H1 (cell line): ENCODE measurements around the gene THAP10. TPM values are rescaled to one million over a fixed set of nuclear protein-coding genes. Genes with fewer than 3 reads are reported as not detected.
A peak's percentile ranks its signal among the peaks of the same experiment; 100 is the strongest.

ENCODE experiments used
- CTCF ChIA-PET: fragments of 300-600 bp; sonication (Branson Sonifier 250); formaldehyde crosslinking; loops from one replicate; lab custom pipeline; 2021; ENCODE audit not compliant: partially characterized antibody; lab: Charles Lee
- POLR2A ChIA-PET: fragments of 300-600 bp; sonication (Branson Sonifier 250); formaldehyde crosslinking; loops from one replicate; lab custom pipeline; 2021; ENCODE audit warnings: inconsistent platforms; ENCODE audit not compliant: partially characterized antibody; lab: Charles Lee
- DNase-seq, 2 experiments: peaks; one replicate each; pipeline versions ENCODE4 v3.0.0 to v3.0.0-alpha.2; 2010 to 2022; ENCODE audit warnings: low spot score in 2 of 2, low read depth in 1 of 2, mixed read lengths in 1 of 2
- FAIRE-seq: peaks from 2 replicates; lab custom pipeline; 2011; peaks lifted over from hg19 to GRCh38; lab: Jason Lieb, UNC
- H2AFZ ChIP-seq: 2 replicates; pipeline ENCODE4 v1.8.1; 2012; ENCODE audit warnings: low read length, inconsistent platforms
- H2AK5ac ChIP-seq: 2 replicates; pipeline ENCODE4 v1.6.1; 2013; ENCODE audit warnings: low read depth, low read length
- H2BK120ac ChIP-seq: replicated peaks from 2 replicates; pipeline ENCODE3; 2013; ENCODE audit warnings: low read depth, low read length, inconsistent platforms
- H2BK12ac ChIP-seq: 2 replicates; pipeline ENCODE4 v1.6.1; 2013; ENCODE audit warnings: low read depth, low read length
- H2BK15ac ChIP-seq: 2 replicates; pipeline ENCODE4 v1.6.1; 2013; ENCODE audit warnings: low read length
- H2BK20ac ChIP-seq: 2 replicates; pipeline ENCODE4 v1.6.1; 2013; ENCODE audit warnings: low read length
- H2BK5ac ChIP-seq: 2 replicates; pipeline ENCODE4 v1.6.1; 2013; ENCODE audit warnings: low read depth, low read length
- H3K14ac ChIP-seq: 2 replicates; pipeline ENCODE4 v1.6.1; 2013; ENCODE audit warnings: inconsistent platforms; ENCODE audit not compliant: insufficient read length
- H3K18ac ChIP-seq: 2 replicates; pipeline ENCODE4 v1.6.1; 2013; ENCODE audit warnings: low read length; ENCODE audit errors: extremely low read depth
- H3K23ac ChIP-seq: 2 replicates; pipeline ENCODE4 v1.6.1; 2013; ENCODE audit warnings: inconsistent platforms; ENCODE audit not compliant: insufficient read length
- H3K23me2 ChIP-seq: 2 replicates; pipeline ENCODE4 v1.6.1; 2013; ENCODE audit warnings: low read depth, low read length
- H3K27ac ChIP-seq: 2 replicates; pipeline ENCODE4 v1.6.1; 2011; ENCODE audit warnings: low read depth, low read length, inconsistent platforms
- H3K27me3 ChIP-seq, 4 experiments: replicated peaks in 1 of 4; 1 replicate in 1 of 4; 2 replicates in 3 of 4; pipeline versions ENCODE4 v1.6.1 to v1.8.1; 2011 to 2013; ENCODE audit warnings: low read length in 3 of 4, mild to moderate bottlenecking in 3 of 4, inconsistent platforms in 2 of 4, mixed read lengths in 2 of 4, moderate library complexity in 1 of 4; ENCODE audit not compliant: control insufficient read depth in 3 of 4, insufficient read depth in 3 of 4; ENCODE audit errors: extremely low read depth in 1 of 4
- H3K36me3 ChIP-seq, 4 experiments: 2 replicates each; pipeline versions ENCODE4 v1.6.1 to v1.8.1; 2011 to 2013; ENCODE audit warnings: mild to moderate bottlenecking in 4 of 4, low read length in 3 of 4, moderate library complexity in 2 of 4, control low read depth in 1 of 4, inconsistent platforms in 1 of 4; ENCODE audit not compliant: insufficient read depth in 4 of 4, control insufficient read depth in 2 of 4
- H3K4ac ChIP-seq: replicated peaks from 2 replicates; pipeline ENCODE3; 2013; ENCODE audit warnings: low read length, low read depth, mixed read lengths, inconsistent platforms; ENCODE audit not compliant: insufficient read length
- H3K4me1 ChIP-seq, 4 experiments: replicated peaks in 1 of 4; 1 replicate in 1 of 4; 2 replicates in 3 of 4; pipeline versions ENCODE4 v1.6.1 to v1.8.1; 2011 to 2013; ENCODE audit warnings: low read length in 3 of 4, inconsistent platforms in 2 of 4, mixed read lengths in 1 of 4; ENCODE audit not compliant: insufficient read depth in 4 of 4, control insufficient read depth in 3 of 4
- H3K4me2 ChIP-seq, 2 experiments: 2 replicates each; pipeline versions ENCODE4 v1.6.1 to v1.8.1; 2011 to 2013; ENCODE audit warnings: low read depth in 2 of 2, low read length in 2 of 2, control low read depth in 1 of 2, inconsistent platforms in 1 of 2, mild to moderate bottlenecking in 1 of 2; ENCODE audit not compliant: insufficient read depth in 1 of 2
- H3K4me3 ChIP-seq, 4 experiments: fragments of 200-600, 300-600 bp in 1 of 4; sonication (generic), shearing (Covaris generic), sonication (Bioruptor Twin) in 1 of 4; 2 replicates each; pipeline versions ENCODE4 v1.5.1 to v1.8.1; 2011 to 2016; ENCODE audit warnings: low read length in 4 of 4, low read depth in 3 of 4, control low read depth in 2 of 4, inconsistent platforms in 2 of 4, mild to moderate bottlenecking in 2 of 4, mixed read lengths in 1 of 4, moderate library complexity in 1 of 4; ENCODE audit not compliant: insufficient read depth in 2 of 4; ENCODE audit errors: extremely low read depth in 1 of 4
- H3K56ac ChIP-seq: replicated peaks from 2 replicates; pipeline ENCODE3; 2013; ENCODE audit warnings: low read depth, mild to moderate bottlenecking, mixed read lengths, low read length, inconsistent platforms; ENCODE audit not compliant: insufficient read length
- H3K79me1 ChIP-seq: 2 replicates; pipeline ENCODE4 v1.6.1; 2013; ENCODE audit warnings: low read depth, low read length, control low read depth
- H3K79me2 ChIP-seq, 2 experiments: 2 replicates each; pipeline versions ENCODE4 v1.6.1 to v1.8.1; 2012 to 2013; ENCODE audit warnings: low read length in 2 of 2, mild to moderate bottlenecking in 2 of 2, inconsistent platforms in 1 of 2; ENCODE audit not compliant: insufficient read depth in 2 of 2, control insufficient read depth in 1 of 2
- H3K9ac ChIP-seq, 4 experiments: replicated peaks in 1 of 4; 1 replicate in 1 of 4; 2 replicates in 3 of 4; pipeline versions ENCODE4 v1.6.1 to v1.8.1; 2011 to 2013; ENCODE audit warnings: low read depth in 3 of 4, low read length in 3 of 4, control low read depth in 2 of 4, mild to moderate bottlenecking in 2 of 4, moderate library complexity in 2 of 4, inconsistent platforms in 1 of 4; ENCODE audit errors: extremely low read depth in 1 of 4
- H3K9me3 ChIP-seq, 2 experiments: 2 replicates each; pipeline versions ENCODE4 v1.6.1 to v1.8.1; 2012 to 2013; ENCODE audit warnings: mild to moderate bottlenecking in 2 of 2, moderate library complexity in 2 of 2, control low read depth in 1 of 2, inconsistent platforms in 1 of 2, low read depth in 1 of 2, low read length in 1 of 2, mixed read lengths in 1 of 2; ENCODE audit not compliant: insufficient read depth in 2 of 2
- H4K20me1 ChIP-seq, 2 experiments: replicated peaks in 1 of 2; 2 replicates each; pipeline versions ENCODE3 to v1.8.1; 2011 to 2013; ENCODE audit warnings: inconsistent platforms in 2 of 2, low read length in 2 of 2, mild to moderate bottlenecking in 1 of 2; ENCODE audit not compliant: insufficient read depth in 2 of 2, control insufficient read depth in 1 of 2
- H4K5ac ChIP-seq: 2 replicates; pipeline ENCODE4 v1.6.1; 2013; ENCODE audit warnings: low read length, low read depth, mixed read lengths, inconsistent platforms; ENCODE audit not compliant: insufficient read length
- H4K8ac ChIP-seq: 2 replicates; pipeline ENCODE4 v1.8.0; 2013; ENCODE audit warnings: mild to moderate bottlenecking, moderate library complexity, low read length, inconsistent platforms; ENCODE audit not compliant: insufficient read depth; ENCODE audit errors: extremely low read depth
- H4K91ac ChIP-seq: replicated peaks from 2 replicates; pipeline ENCODE3; 2013; ENCODE audit warnings: low read length, mixed read lengths, inconsistent platforms; ENCODE audit not compliant: insufficient read length
- CTCF ChIP-seq, 3 experiments: IDR thresholded peaks; 1 replicate in 2 of 3; 2 replicates in 1 of 3; pipeline versions ENCODE4 v1.5.1 to v1.6.1; 2011; ENCODE audit warnings: low read length in 3 of 3, mild to moderate bottlenecking in 3 of 3, inconsistent platforms in 2 of 3, low read depth in 1 of 3, moderate library complexity in 1 of 3; ENCODE audit not compliant: insufficient read depth in 1 of 3; ENCODE audit errors: control extremely low read depth in 1 of 3
- RAD21 ChIP-seq, 2 experiments: IDR thresholded peaks in 1 of 2; conservative IDR thresholded peaks in 1 of 2; 2 replicates each; pipeline ENCODE4 v1.6.1; 2011; ENCODE audit warnings: low read depth in 2 of 2, low read length in 2 of 2, improper control_type of control experiment in 1 of 2, inconsistent platforms in 1 of 2, mild to moderate bottlenecking in 1 of 2, moderate library complexity in 1 of 2
- TCF12 ChIP-seq: IDR thresholded peaks from 2 replicates; pipeline ENCODE4 v1.6.1; 2011; ENCODE audit warnings: low read depth, mild to moderate bottlenecking, low read length
- TEAD4 ChIP-seq: IDR thresholded peaks from 2 replicates; pipeline ENCODE4 v1.6.1; 2012; ENCODE audit warnings: low read depth, low read length, inconsistent platforms, mixed read lengths
- WGBS, 2 experiments: shearing (Covaris generic) in 1 of 2; methylation state at CpG; one replicate each; pipeline versions ENCODE4 v1.1.6 to v1.1.7; 2013 to 2015; ENCODE audit warnings: low lambda C conversion rate in 2 of 2, mixed read lengths in 2 of 2, inconsistent platforms in 1 of 2, low coverage in 1 of 2, missing lambda C conversion rate in 1 of 2; ENCODE audit not compliant: insufficient replicate concordance in 2 of 2, insufficient coverage in 1 of 2, insufficient read length in 1 of 2; ENCODE audit errors: extremely low coverage in 1 of 2, missing lambda C conversion rate in 1 of 2; 5-methylcytosine and 5-hydroxymethylcytosine counted together
- polyA plus RNA-seq, 7 experiments: library from polyadenylated mRNA; depleted of rRNA in 3 of 7; stranded (reverse) in 5 of 7; unstranded in 2 of 7; fragments of >200 nt in 5 of 7; fragments of 200-250 nt in 2 of 7; gene quantifications; 1 replicate in 5 of 7; 2 replicates in 1 of 7; 4 replicates in 1 of 7; pipeline versions ENCODE4 v1.2.1 to v1.2.3, GENCODE V29; 2011 to 2013; ENCODE audit warnings: missing spikeins in 2 of 7, mixed read lengths in 2 of 7
- total RNA-seq: library from RNA; stranded (reverse); fragmentation: NEBNext Ultra II Directional; extraction: Animal tissue kit (Norgen Biotek cat#: 25700); gene quantifications from 2 replicates; pipeline ENCODE4 v1.2.1, GENCODE V29; 2021

Gene THAP10
- total and polyA plus RNA-seq, 2 of the 8 experiments (the other 6 are each of a cell fraction or from before 2014, with no cell fraction given): 2.8 to 4.5 TPM

GRCh38 chr15:70907784-70908471 is 15.7 kb upstream of the THAP10 start:
- WGBS, 2 experiments: 92% methylated on average over 5 of the region's 5 CpGs; no CpG with 5 or more reads in 1 of the 2 experiments
- H3K56ac ChIP-seq: no peak overlapping the region
- peak; percentile 13 for FAIRE-seq
- no peak overlapping the region for H4K5ac ChIP-seq
- H2BK20ac ChIP-seq: no peak overlapping the region
- no peak overlapping the region for H3K18ac ChIP-seq
- H3K4me2 ChIP-seq: no peak overlapping the region
- no peaks in the 10 kb centered on the region for H3K79me2 ChIP-seq
- no peak overlapping the region for H4K91ac ChIP-seq
- no peak overlapping the region for H2BK12ac ChIP-seq
- no peaks in the 10 kb centered on the region for H3K36me3 ChIP-seq
- no peak overlapping the region for H3K27ac ChIP-seq
- H4K20me1 ChIP-seq: no peaks in the 10 kb centered on the region
- no peak overlapping the region for H2AFZ ChIP-seq
- CTCF ChIA-PET: interaction anchor here (0.7 to 4.1 kb wide), 11 partner anchors 7 to 579 kb away, joined by 3 to 45 read pairs (median 5); no protein-coding TSS in a partner anchor
- DNase-seq: no peak
- H3K4me1 ChIP-seq: peaks cover 0 to 8% (median 0%) of the 10 kb centered on the region in 4 experiments; a peak in 1 of 7 replicates
- H3K14ac ChIP-seq: no peak overlapping the region
- POLR2A ChIA-PET: no interaction called here
- H2BK120ac ChIP-seq: no peak overlapping the region
- H2BK5ac ChIP-seq: no peak overlapping the region
- no peak overlapping the region for H3K4me3 ChIP-seq
- H2BK15ac ChIP-seq: no peak overlapping the region
- no peaks in the 10 kb centered on the region for H3K79me1 ChIP-seq
- no peak overlapping the region for H2AK5ac ChIP-seq
- H4K8ac ChIP-seq: no peak overlapping the region
- H3K27me3 ChIP-seq: no peaks in the 10 kb centered on the region
- no peaks in the 10 kb centered on the region for H3K9me3 ChIP-seq
- no peak overlapping the region for H3K9ac ChIP-seq
- no peaks in the 10 kb centered on the region for H3K23me2 ChIP-seq
- H3K23ac ChIP-seq: no peak overlapping the region
- peak in 2 of 3 experiments; percentile 32 to 60; a peak in 2 of 4 replicates for TF ChIP-seq CTCF (IDR thresholded peaks at IDR 0.05; ENCODE audit: control extremely low read depth in 1 of 3, insufficient read depth in 1 of 3, low read depth in 1 of 3, low read length in 3 of 3)
- TF ChIP-seq TEAD4: peak; percentile 40; the same call in 1 of the 2 replicates
- peak; percentile 40 to 46 for TF ChIP-seq RAD21 (IDR thresholded peaks at IDR 0.05 in 1 of 2, conservative IDR thresholded peaks at IDR 0.05 in 1 of 2; ENCODE audit: low read depth in 2 of 2, low read length in 2 of 2)
- TF ChIP-seq TCF12: no peak
- H3K4ac ChIP-seq: no peak overlapping the region
